Epithelial cell of esophagus (primary cell): Measurements from ENCODE around the gene NFIA.

ENCODE experiments used
- DNase-seq: peaks from one replicate; pipeline ENCODE4 v3.0.0; 2010; ENCODE audit warnings: low read depth
- H3K4me3 ChIP-seq: 2 replicates; pipeline ENCODE4 v1.5.1; 2011; ENCODE audit warnings: mild to moderate bottlenecking, low read length, control low read depth
- TF ChIP-seq, protein P1 (sequence below): IDR thresholded peaks from 2 replicates; pipeline ENCODE4 v1.5.1; 2011; ENCODE audit warnings: low read depth, mild to moderate bottlenecking, low read length, control low read depth, inconsistent platforms; ENCODE audit not compliant: insufficient read depth; ENCODE audit errors: missing control alignments

NFIA gene

GRCh38 chr1:61348025-61348665 lies 265.8 kb downstream of the NFIA start:
- no peak overlapping the region for H3K4me3 ChIP-seq
- peak; percentile 61 for DNase-seq
- TF ChIP-seq, protein P1, sequence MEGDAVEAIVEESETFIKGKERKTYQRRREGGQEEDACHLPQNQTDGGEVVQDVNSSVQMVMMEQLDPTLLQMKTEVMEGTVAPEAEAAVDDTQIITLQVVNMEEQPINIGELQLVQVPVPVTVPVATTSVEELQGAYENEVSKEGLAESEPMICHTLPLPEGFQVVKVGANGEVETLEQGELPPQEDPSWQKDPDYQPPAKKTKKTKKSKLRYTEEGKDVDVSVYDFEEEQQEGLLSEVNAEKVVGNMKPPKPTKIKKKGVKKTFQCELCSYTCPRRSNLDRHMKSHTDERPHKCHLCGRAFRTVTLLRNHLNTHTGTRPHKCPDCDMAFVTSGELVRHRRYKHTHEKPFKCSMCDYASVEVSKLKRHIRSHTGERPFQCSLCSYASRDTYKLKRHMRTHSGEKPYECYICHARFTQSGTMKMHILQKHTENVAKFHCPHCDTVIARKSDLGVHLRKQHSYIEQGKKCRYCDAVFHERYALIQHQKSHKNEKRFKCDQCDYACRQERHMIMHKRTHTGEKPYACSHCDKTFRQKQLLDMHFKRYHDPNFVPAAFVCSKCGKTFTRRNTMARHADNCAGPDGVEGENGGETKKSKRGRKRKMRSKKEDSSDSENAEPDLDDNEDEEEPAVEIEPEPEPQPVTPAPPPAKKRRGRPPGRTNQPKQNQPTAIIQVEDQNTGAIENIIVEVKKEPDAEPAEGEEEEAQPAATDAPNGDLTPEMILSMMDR = no peak

DNA sequence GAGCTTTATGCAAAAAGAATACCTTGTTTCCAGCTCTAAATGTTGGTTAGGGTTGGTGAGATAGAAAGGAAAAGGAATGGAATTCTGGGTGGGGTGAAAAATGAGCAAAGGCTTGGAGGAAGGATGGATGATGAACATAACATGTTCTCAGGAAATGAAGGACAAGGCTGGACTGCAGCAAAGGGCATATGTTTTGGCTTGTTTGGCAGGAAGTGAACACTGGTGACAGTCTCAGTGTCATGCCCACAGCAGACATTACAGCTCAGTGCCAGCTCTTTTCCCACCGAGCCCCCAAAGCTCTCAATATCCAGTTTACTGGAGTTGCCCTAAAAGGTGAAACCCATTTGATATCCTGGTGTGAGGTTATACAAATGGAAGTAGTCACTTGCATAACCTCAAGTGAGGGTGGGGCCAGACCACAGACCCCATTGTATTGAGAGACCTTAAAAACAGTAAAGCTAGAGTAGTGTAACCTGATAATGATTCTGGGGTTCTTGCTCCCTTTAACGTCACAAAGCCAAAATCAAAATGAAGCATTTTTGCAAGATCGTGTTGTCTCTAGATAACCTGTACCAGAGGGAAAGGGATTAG lies 270.6 kb downstream of the NFIA start:
- DNase-seq = no peak
- TF ChIP-seq, protein P1 = no peak
- no peak overlapping the region for H3K4me3 ChIP-seq

GRCh38 chr1:61353797-61354406 lies 271.5 kb downstream of the NFIA start:
- TF ChIP-seq, protein P1 = no peak
- no peak overlapping the region for H3K4me3 ChIP-seq
- DNase-seq = no peak

DNA sequence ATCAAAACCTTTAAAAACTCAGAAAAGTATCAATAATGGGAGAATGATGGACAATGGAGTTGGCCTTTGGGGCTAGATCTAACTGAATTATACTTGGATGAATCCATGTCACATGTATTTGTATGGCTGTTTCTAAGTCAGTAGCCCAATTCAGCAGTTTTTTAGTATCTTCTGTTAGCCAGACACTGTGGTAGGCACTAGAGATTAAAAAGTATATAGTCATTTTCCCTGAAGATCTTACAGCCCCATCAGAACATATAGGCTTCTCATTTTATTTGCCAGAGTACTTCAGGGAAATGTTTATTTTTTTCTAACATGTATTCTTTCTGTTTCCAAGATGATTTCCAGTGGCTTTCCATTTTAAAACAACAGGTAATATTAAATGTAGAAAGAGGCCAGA lies 273.7 kb downstream of the NFIA start:
- no peak for DNase-seq
- TF ChIP-seq, protein P1 = no peak
- H3K4me3 ChIP-seq = no peak overlapping the region

GRCh38 chr1:61356995-61357394 lies 274.6 kb downstream of the NFIA start:
- TF ChIP-seq, protein P1 = no peak
- no peak for DNase-seq
- no peak overlapping the region for H3K4me3 ChIP-seq

GRCh38 chr1:61357539-61357938 lies 275.2 kb downstream of the NFIA start:
- no peak overlapping the region for H3K4me3 ChIP-seq
- DNase-seq = no peak
- TF ChIP-seq, protein P1 = no peak
